K562 (cell line): ENCODE measurements around the gene ABHD5. TPM values are rescaled to one million over a fixed set of nuclear protein-coding genes. Genes with fewer than 3 reads are reported as not detected.

Source experiments
- ATF7 ChIP-seq: fragments of 450-650 bp; IDR thresholded peaks from 2 replicates; pipeline ENCODE4 v1.7.1; 2014; ENCODE audit warnings: mild to moderate bottlenecking, moderate library complexity
- CBX5 ChIP-seq: IDR thresholded peaks from 2 replicates; pipeline ENCODE4 v1.6.1; 2014; ENCODE audit warnings: low read depth, borderline replicate concordance
- CREB5 ChIP-seq: fragments of 250-450 bp; sonication (Bioruptor Pico); IDR thresholded peaks from 2 replicates; pipeline ENCODE4 v1.5.0; 2020; ENCODE audit warnings: mild to moderate bottlenecking
- JUND ChIP-seq, 2 experiments: IDR thresholded peaks; 2 replicates in 1 of 2; 3 replicates in 1 of 2; pipeline ENCODE4 v1.6.1; 2011; ENCODE audit warnings: borderline replicate concordance in 2 of 2, low read depth in 2 of 2, low read length in 2 of 2, improper control_type of control experiment in 1 of 2, missing biosample characterization in 1 of 2, missing genetic modification characterization in 1 of 2, missing genetic modification reagents in 1 of 2
- RAD51 ChIP-seq: fragments of 450-650 bp; IDR thresholded peaks from 2 replicates; pipeline ENCODE4 v1.7.1; 2016; ENCODE audit warnings: low read depth, mild to moderate bottlenecking, borderline replicate concordance
- SIN3A ChIP-seq, 2 experiments: fragments of 150-350 bp in 1 of 2; IDR thresholded peaks; 2 replicates each; pipeline ENCODE4 v1.6.1; 2011 to 2016; ENCODE audit warnings: borderline replicate concordance in 2 of 2, low read depth in 2 of 2, low read length in 2 of 2, mild to moderate bottlenecking in 2 of 2, moderate library complexity in 2 of 2; ENCODE audit not compliant: control insufficient read depth in 1 of 2
- USF2 ChIP-seq: sonication (generic); formaldehyde crosslinking; IDR thresholded peaks from 2 replicates; pipeline ENCODE4 v1.5.0; 2020; ENCODE audit warnings: missing genetic modification reagents
- polyA plus RNA-seq, 8 experiments: library from polyadenylated mRNA; depleted of rRNA in 4 of 8; stranded (reverse) in 5 of 8; unstranded in 3 of 8; fragments of >200 nt; fragmentation: Nextera tagmentation in 2 of 8; fragmentation: Illumina TruSeq in 1 of 8; extraction: Ambion mirVana in 2 of 8; extraction: Trizol in 1 of 8; gene quantifications; 2 replicates each; pipeline versions ENCODE4 v1.2.1 to v1.2.3, GENCODE V29; 2011 to 2014; ENCODE audit warnings: inconsistent platforms in 1 of 8, missing spikeins in 1 of 8
- total RNA-seq, 7 experiments: library from RNA; depleted of rRNA in 6 of 7; stranded (reverse); fragments of >200 nt in 6 of 7; fragmentation: Illumina TruSeq in 2 of 7; extraction: Trizol in 2 of 7; gene quantifications; 2 replicates each; pipeline versions ENCODE4 v1.2.1 to v1.2.3, GENCODE V29; 2011 to 2021; ENCODE audit warnings: low replicate concordance in 1 of 7
- TF ChIP-seq, protein P1 (sequence below), 2 experiments: fragments of 450-650 bp in 1 of 2; sonication (generic) in 1 of 2; formaldehyde crosslinking in 1 of 2; IDR thresholded peaks; 2 replicates each; pipeline versions ENCODE4 v1.7.1 to v1.9.0; 2016 to 2022; ENCODE audit warnings: inconsistent platforms in 1 of 2, mild to moderate bottlenecking in 1 of 2, missing genetic modification reagents in 1 of 2
- TF ChIP-seq, protein P2 (sequence below): fragments of 250-450 bp; sonication (Bioruptor Pico); IDR thresholded peaks from 2 replicates; pipeline ENCODE4 v1.9.0; 2021; ENCODE audit warnings: mild to moderate bottlenecking, inconsistent platforms

ABHD5 gene
- total and polyA plus RNA-seq, 9 of the 15 experiments (the other 6 are each of a cell fraction or from before 2014, with no cell fraction given): 27.8 to 61.7 (median 39.9) TPM

DNA sequence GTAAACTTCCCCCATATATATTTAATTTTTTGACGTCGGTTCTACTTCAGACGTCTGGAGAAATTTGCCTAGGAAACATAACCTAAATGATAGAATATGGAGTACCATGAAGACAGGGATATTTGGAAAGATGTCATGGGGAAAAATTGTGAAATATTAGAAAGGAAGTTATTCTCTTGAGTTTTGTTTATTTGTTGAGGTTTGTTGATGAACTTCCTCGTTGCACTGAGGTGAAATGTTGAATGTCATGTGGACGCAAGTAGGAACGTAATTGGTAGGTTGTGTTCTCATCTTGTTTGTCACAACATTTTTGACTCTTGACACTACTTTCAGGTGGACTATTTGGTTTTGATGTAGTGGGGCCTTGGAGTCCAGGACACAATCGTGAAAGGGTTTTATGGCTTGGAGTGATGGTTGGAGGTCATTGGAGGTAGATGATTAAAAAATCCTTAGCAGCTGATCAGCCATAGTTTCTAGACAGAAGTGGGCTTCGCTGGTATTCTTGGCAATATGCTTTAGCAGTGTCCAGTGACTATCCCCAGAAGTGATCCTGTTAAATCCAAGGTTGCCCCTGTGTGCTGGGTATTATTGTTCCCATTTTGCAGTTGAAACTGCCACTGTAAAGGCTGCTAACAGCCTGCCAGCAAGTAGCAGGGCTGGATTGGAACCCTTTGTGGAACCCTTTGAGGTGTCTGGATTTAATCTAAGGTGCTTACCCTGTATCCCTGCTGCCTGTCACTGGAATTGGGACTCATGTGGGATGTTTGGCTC is 1.5 kb downstream of the ABHD5 start (continued):
- TF ChIP-seq, protein P1, sequence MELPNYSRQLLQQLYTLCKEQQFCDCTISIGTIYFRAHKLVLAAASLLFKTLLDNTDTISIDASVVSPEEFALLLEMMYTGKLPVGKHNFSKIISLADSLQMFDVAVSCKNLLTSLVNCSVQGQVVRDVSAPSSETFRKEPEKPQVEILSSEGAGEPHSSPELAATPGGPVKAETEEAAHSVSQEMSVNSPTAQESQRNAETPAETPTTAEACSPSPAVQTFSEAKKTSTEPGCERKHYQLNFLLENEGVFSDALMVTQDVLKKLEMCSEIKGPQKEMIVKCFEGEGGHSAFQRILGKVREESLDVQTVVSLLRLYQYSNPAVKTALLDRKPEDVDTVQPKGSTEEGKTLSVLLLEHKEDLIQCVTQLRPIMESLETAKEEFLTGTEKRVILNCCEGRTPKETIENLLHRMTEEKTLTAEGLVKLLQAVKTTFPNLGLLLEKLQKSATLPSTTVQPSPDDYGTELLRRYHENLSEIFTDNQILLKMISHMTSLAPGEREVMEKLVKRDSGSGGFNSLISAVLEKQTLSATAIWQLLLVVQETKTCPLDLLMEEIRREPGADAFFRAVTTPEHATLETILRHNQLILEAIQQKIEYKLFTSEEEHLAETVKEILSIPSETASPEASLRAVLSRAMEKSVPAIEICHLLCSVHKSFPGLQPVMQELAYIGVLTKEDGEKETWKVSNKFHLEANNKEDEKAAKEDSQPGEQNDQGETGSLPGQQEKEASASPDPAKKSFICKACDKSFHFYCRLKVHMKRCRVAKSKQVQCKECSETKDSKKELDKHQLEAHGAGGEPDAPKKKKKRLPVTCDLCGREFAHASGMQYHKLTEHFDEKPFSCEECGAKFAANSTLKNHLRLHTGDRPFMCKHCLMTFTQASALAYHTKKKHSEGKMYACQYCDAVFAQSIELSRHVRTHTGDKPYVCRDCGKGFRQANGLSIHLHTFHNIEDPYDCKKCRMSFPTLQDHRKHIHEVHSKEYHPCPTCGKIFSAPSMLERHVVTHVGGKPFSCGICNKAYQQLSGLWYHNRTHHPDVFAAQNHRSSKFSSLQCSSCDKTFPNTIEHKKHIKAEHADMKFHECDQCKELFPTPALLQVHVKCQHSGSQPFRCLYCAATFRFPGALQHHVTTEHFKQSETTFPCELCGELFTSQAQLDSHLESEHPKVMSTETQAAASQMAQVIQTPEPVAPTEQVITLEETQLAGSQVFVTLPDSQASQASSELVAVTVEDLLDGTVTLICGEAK (IDR thresholded peaks at IDR 0.05): 0 out of 2 replicates have a peak, but pooled peaks have one; percentile 12
- TF ChIP-seq, protein P1 (CRISPR knock-in tag; IDR thresholded peaks at IDR 0.05): no peak
- 0 out of 2 replicates have a peak, but pooled peaks have one; percentile 22 for TF ChIP-seq ATF7
- 0 out of 2 replicates have a peak, but pooled peaks have one; percentile 54 for TF ChIP-seq USF2 (CRISPR knock-in tag)
- peak; percentile 64 for TF ChIP-seq RAD51
- TF ChIP-seq, protein P2, sequence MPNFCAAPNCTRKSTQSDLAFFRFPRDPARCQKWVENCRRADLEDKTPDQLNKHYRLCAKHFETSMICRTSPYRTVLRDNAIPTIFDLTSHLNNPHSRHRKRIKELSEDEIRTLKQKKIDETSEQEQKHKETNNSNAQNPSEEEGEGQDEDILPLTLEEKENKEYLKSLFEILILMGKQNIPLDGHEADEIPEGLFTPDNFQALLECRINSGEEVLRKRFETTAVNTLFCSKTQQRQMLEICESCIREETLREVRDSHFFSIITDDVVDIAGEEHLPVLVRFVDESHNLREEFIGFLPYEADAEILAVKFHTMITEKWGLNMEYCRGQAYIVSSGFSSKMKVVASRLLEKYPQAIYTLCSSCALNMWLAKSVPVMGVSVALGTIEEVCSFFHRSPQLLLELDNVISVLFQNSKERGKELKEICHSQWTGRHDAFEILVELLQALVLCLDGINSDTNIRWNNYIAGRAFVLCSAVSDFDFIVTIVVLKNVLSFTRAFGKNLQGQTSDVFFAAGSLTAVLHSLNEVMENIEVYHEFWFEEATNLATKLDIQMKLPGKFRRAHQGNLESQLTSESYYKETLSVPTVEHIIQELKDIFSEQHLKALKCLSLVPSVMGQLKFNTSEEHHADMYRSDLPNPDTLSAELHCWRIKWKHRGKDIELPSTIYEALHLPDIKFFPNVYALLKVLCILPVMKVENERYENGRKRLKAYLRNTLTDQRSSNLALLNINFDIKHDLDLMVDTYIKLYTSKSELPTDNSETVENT (CRISPR knock-in tag): no peak
- TF ChIP-seq JUND (IDR thresholded peaks at IDR 0.05; ENCODE audit: borderline replicate concordance, low read depth, low read length): peak; percentile 9; the same call in 1 of the 2 replicates
- no peak for TF ChIP-seq JUND (tag; IDR thresholded peaks at IDR 0.05; ENCODE audit: borderline replicate concordance, low read depth, low read length)
- TF ChIP-seq CBX5: no peak
- TF ChIP-seq CREB5 (CRISPR knock-in tag): no peak
- TF ChIP-seq SIN3A (IDR thresholded peaks at IDR 0.05; ENCODE audit: borderline replicate concordance in 2 of 2, control insufficient read depth in 1 of 2, low read depth in 2 of 2, low read length in 2 of 2): 0 out of 4 replicates have a peak, but pooled peaks of 1 of the 2 experiments have one; percentile 46
